GM18526 (cell line): ENCODE measurements around the gene WWOX.

Experiments
- POLR2A ChIP-seq: IDR thresholded peaks from 3 replicates; pipeline ENCODE4 v1.6.1; 2011; ENCODE audit not compliant: insufficient read length; ENCODE audit errors: extremely low read depth

The WWOX gene

DNA sequence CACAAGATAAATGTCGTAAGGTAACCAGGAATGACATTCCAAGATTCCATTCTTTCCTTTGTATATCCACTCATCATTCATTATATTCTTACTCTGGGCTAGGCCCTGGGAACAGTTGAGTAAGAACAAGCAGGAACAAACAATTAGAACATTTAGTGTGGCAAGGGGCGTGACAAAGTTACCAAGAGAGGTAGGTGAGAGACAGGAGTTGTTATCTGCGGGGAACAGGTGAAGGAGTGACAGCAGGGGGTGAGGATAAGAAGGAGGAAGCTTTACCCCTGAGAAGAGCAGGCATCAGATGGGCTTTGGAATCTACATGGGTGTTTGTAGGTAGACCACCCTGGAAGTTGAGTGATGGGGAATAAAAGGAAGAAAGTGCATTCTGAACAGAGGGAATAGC lies 568.9 kb downstream of the WWOX start:
- TF ChIP-seq POLR2A: no peak

DNA sequence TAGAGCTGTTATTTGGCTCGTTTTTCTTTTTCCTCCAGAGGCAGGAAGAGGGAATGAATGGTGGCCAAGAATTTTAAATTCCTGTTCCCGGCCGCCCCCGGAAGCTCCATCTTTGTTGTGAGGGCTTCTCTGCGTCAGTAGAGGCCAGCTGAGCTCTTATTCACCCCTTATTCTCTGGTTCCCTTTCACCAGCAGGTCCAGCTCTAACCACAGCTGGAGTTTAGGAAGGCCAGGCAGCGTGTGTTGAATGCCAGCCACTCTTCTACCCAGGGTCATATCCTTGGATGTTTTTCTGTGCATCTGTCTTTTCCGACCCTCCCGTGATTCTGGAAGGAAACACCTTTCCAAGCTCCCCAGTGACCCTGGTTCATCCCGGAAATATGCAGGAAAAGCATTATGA lies 570.5 kb downstream of the WWOX start:
- TF ChIP-seq POLR2A: no peak

DNA sequence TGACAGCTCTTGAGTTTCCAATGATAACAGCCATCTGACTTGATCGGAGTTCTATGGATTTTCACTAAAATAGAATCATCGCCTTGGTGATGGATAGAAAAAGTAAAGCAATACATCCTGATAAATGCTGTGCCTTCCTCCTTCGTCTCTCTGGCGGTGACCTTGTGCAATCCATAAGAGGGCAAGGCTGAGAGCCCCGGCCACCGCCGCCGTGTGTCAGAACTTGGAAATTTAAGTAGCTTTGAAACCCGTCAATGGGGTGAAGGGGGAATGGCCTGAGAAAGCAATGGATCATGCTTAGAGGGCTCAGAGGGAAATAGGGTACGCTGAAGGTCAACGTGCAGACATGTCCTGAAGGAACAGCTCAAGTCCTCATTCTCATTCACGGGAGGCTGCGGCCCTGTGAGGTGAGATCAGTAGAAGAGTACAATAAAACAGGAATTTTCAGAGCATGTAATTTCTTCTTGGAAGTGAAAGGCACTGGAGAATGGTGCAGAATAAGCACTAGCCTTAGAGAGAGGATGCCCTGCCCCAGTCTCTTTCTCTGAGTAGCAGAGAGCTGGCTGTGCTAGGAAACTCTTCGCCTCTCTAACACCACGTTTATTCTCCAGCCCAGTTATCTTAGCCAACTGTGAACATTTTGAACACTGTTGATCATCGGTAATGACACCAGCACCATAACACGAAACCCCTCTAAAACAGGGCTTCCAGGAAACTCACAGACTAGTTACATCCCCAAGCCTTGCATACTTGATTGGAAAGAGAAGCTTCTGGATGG lies 573.5 kb downstream of the WWOX start:
- TF ChIP-seq POLR2A: no peak

DNA sequence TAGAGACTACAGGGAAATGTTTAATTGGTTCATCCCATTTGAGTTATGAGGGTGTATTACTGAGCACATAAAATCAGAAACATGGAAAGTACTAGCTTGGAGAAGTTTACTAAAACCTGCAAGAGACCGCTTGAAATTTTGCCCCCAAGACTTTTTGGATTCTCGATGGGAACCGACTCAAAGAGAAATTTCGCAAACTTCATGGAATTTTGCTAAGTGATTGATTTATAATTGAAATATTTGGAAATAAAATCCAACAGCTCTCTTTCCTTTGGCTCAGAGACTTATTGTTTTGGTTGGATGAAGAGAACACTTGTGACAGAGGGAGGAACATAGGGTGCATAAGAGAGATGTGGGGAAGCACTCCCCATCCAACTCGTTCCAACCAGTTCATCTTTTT lies 574.4 kb downstream of the WWOX start:
- no peak for TF ChIP-seq POLR2A

DNA sequence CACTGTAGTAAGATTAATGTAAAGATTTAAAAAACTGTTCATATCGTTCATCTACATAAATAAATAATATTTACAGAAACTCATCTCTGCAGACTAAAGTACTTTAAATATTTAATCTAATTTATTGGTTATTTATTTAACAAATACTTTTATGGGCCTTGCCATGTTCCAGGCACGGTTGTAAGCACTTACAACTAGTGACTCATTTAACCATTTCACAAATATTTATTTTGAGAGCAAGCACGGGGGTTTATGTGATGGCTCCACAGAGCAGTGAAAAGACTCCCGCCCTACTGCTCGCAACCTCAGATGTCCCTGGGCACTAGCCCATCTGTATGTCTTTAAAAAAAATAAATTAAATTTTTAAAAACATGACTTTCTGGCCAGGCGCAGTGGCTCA lies 575.9 kb downstream of the WWOX start:
- no peak for TF ChIP-seq POLR2A

DNA sequence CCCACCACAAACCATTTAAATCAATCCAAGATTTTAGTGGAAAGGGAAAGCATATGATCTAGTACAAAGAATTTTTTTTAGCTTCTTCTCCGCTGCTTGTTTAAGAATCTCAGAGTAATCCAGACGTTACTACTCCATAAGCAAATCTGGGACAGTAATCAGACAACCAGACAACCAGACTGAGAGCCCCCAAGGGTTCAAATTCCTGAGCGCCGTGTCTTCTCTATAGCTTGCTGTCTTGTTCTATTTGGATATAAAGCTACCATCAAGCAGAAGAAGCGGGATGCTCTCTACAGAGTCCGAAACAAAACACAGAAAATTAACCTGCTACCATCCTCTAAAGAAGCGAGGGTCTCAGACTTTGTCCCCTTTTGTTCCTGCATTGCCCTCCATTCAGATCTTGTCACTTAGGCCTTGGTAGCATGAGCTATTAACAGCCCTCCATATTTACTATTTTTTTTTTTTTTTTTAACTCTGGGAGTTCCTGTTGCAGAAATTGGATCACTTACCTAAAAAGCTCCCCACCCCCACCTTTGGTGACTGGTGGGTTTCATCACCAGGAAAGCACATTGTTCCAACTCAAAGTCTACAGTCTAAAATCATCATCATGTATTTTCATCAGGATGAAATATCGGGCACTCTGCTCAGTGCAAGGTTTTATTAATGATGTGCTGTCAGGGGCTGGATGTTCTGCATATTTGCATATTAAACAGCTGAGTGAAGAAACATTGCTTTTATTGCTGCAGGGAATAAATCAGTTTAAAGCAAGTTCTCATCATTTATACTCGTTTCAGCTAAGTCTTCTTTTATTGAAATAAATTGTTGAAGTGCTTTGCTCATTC lies 576.7 kb downstream of the WWOX start:
- TF ChIP-seq POLR2A: no peak

DNA sequence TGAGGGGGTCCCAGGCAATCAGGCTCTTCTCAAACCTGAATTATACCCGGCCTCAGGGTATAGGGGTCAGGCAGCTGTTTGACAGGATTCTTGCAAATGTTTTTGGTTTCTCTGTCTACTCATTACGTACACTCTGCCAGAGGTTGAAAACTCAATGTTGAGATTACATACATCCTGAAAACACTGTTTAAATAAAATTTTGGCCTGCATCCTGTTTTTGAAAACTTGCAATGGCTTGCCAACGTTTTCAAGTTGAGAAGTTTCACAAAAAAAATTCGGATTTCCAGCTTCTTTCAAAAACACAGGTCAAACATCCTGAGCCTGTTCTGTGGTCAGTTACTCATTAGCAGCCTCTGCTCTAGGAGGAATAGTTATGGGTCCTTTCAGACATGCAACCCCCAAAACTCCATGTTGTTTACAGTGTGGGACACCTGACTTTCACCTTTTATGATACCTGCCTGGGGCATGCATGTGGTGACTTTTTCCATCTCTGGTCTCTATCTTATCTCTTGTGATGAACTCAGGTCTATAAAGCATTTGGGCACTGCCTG lies 577.8 kb downstream of the WWOX start:
- TF ChIP-seq POLR2A: no peak

DNA sequence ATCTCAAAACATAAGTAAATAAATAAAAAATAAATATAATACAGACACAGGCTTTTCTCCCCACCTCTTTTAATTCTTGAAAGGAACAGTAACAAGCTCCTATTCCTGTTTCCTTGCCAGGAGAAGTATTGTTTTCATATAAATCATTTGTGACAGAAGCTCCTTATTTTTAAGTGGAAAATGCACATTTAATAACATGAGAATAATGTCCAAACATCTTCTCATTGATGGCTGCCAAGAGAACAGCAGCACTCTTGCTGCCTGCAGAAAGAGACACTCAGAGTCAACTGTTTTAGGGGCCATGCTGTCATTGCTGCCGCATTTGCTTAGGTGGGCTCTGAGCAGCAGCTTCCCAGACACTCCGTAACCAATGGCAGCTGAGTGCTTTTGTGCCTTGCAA lies 580.1 kb downstream of the WWOX start:
- no peak for TF ChIP-seq POLR2A

DNA sequence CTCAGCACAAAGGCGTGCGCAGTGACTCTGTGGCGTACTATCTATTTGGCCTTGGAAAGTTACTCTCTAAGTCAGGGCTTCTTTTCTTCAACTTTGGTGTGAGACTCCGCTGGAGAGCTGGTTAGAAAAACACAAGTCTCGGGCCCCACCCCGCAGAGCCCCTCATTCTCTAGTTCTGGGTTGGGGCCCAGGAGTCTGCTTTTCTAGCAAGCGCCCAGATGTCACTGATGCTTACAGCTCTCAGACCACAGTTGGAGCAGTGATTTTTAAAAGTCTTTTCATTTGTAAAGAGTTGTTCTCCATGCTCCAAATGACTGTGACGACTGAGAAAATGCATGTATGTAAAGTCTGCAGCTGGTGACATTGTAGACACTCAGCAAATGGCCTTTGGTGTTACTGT lies 582.3 kb downstream of the WWOX start:
- no peak for TF ChIP-seq POLR2A

DNA sequence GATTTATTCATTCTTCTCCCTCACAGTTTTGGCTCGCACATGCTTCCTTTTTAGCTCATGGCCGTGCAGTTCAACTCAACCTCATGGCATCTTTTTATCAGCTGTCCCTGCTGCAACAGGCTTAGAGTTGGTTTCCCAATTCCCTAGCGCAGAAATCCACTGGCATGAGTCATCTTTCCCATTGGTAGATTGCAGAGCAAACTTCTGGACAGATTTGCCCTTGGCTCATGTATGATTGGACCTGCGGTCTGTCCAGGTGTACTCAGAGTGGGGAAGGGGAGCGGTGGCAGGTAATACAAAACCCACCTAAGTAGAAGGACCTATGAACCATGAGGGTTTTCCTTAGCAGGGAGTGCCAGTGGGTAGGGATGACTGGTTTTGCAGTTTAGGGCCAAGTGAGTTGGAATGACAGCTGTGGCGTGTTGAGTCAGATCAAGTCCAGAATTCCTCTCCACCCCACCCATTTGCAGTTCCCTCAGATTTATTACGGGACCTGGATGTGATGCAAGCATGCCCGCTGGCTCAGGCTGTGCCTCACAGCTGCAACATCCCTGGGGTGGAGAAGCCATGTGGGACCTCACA lies 584.7 kb downstream of the WWOX start:
- TF ChIP-seq POLR2A: no peak

DNA sequence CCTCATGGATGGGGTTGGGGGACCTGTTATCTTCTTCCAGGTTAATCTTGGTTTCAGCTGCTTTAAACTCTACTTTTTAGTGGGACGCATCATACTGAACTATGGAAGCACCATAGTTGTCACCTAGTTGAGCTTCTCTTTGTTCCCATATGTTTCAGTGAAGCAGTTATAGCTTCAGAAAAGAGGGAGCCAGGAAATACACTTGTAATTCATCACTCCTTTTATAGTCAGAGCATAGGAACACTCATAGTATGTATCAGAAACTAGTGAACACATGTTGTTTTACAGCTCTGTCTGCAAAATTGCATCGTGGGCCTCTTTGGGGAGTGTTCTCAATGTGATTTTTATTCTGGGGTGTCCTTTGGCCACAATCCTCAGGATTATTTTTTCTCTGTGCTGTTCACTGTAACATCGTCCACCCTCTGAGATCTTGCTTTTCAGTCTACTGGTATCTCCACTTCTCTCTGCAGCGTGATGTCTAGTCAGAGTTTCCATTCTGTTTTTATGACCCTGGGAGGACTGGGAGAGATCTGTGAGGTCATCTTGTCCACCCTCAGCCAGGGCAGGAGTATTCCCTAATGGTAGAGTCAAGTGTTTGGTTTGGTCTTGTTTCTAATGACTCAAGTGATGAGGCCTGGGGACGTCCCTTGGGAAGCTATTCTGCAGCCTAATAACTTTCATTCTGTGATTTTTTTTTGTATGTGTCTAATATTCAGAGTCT lies 585.4 kb downstream of the WWOX start:
- TF ChIP-seq POLR2A: no peak

DNA sequence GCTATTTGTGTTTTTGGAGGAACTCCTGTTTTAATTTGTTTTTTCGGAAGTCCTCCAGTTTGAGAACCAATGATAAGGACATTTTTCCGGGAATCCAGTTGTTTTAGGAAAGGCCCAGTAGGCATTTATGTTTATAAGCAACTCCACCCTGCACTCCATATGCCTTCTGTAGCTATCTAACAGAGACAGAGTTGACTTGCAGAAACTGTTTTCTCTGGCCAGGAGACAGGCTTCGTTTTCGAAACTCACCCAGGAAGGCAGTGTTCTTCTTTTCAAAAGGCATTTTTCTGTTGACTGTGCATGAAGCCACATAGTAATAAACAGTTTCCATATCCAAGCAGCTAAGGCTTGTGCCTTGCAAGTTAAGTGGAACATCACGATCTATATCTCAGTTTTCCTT lies 587.1 kb downstream of the WWOX start:
- no peak for TF ChIP-seq POLR2A

DNA sequence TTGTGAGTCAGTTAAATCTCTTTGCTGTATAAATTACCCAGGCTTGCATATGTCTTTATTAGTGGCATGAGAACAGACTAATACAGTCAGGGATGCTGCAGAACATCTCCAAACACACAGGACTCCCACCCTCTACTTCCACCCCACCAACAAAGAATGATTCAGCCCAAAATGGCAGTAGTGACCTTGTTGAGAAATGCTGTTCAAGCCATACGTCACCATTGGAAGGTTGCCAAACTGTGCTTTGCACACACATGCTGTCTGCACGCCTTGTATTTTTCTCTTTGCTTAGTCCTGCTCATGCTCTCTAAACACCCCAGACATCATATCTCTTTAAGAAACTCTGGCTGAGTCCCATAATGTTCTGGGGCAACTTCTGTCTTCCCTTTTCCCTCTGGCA lies 589.6 kb downstream of the WWOX start:
- no peak for TF ChIP-seq POLR2A

DNA sequence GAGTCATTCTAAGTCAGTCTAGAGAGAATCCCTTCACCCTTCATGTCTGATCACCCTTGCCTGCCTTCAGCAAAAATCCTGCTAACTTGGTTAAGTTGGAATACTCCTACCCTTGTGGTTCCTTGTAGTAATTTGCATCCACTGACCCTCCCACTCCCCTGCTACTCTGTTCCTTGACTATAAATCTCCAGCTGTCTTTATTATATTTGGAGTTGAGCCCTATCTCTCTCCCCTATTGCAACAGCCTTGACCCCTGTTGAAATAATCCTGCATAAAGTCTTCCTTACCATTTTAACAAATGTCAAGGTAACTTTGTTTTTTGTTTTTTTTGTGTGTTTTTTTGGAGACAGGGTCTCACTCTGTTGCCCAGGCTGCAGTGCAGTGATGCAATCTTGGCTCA lies 590.1 kb downstream of the WWOX start:
- no peak for TF ChIP-seq POLR2A

DNA sequence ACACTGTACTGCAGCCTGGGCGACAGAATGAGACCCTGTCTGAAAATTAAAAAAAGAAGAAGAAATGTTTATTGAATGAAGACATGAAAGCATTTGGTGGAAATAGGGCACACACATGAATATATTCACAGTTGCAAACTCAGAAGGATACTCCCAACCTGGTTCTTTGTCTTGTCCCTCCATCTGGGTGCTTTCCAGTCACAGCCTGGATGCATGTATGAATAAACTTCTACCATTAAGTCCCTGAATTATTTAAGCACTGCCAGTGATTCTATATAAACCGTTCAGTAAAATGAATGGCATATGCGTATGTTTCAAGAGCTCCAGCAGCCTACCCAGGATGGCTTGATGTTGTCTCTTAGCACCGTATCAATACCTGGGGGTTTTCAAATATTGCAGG lies 591.1 kb downstream of the WWOX start:
- TF ChIP-seq POLR2A: no peak
